ENCODE results near the gene IQCM. TPM values are rescaled to one million over a fixed set of nuclear protein-coding genes. Genes with fewer than 3 reads are reported as not detected.

Gene IQCM
- total and polyA plus RNA-seq, 2 donors (not counting 3 experiments of a cell fraction or from before 2014, with no cell fraction given) = not detected

GRCh38 chr4:149718500-149718899 lies 97.1 kb downstream of the IQCM start:
- dilution Hi-C loops (cut with MboI; ENCODE audit: extremely low pct_ligation_motif_present, low sequenced_read_pairs) = no loop called here
- H3K9me1 ChIP-seq (replicated peaks; ENCODE audit: control insufficient read depth, extremely low read depth, insufficient read depth, low read length) = no peaks in the 10 kb centered on the region

More at GRCh38 chr4:149718500-149718899, 97.1 kb downstream of the IQCM start:
- H4K20me1 ChIP-seq (replicated peaks; ENCODE audit: control insufficient read depth, extremely low read depth, insufficient read depth, low read length) = no peaks in the 10 kb centered on the region
- H3K9me3 ChIP-seq (replicated peaks; ENCODE audit: control insufficient read depth, insufficient read depth, low read length) = no peaks in the 10 kb centered on the region
- ChIA-PET POLR2A (no interaction called here), CTCF (no interaction called here)
- no peak overlapping the region for H3K27ac ChIP-seq (ENCODE audit: insufficient read depth, low read depth, low read length)
- BruUV-seq (replicated peaks) = no TSS peak
- H3K27me3 ChIP-seq (ENCODE audit: control insufficient read depth in 2 of 2, insufficient read depth in 2 of 2, low read length in 2 of 2) = no peaks in the 10 kb centered on the region
- FAIRE-seq (no peak), DNase-seq (ENCODE audit: low read depth, low spot score) (no peak)
- H3K4me1 ChIP-seq (ENCODE audit: control insufficient read depth, extremely low read depth, insufficient read depth, low read length) = no peaks in the 10 kb centered on the region
- TF ChIP-seq, protein P1, sequence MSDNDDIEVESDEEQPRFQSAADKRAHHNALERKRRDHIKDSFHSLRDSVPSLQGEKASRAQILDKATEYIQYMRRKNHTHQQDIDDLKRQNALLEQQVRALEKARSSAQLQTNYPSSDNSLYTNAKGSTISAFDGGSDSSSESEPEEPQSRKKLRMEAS (IDR thresholded peaks at IDR 0.05; ENCODE audit: insufficient read depth, insufficient read length) = no peak
- TF ChIP-seq MYC (IDR thresholded peaks at IDR 0.05; ENCODE audit: low read depth, low read length) = no peak
- no peak for TF ChIP-seq CTCF (IDR thresholded peaks at IDR 0.05; ENCODE audit: extremely low read depth in 1 of 2, insufficient read depth in 1 of 2, low read depth in 1 of 2, low read length in 2 of 2)
- TF ChIP-seq POLR2AphosphoS5 (IDR thresholded peaks at IDR 0.05; ENCODE audit: insufficient read depth, low read depth, low read length) = no peak
- TF ChIP-seq POLR2A (IDR thresholded peaks at IDR 0.05; ENCODE audit: low read depth, low read length) = no peak
- TF ChIP-seq EZH2 (IDR thresholded peaks at IDR 0.05; ENCODE audit: borderline replicate concordance, low read depth, low read length, severe bottlenecking) = no peak
- no peak for TF ChIP-seq JUN (IDR thresholded peaks at IDR 0.05; ENCODE audit: borderline replicate concordance, insufficient read depth, insufficient read length, low read depth)
- no peak for TF ChIP-seq FOS (IDR thresholded peaks at IDR 0.05; ENCODE audit: borderline replicate concordance, insufficient read depth, low read length)
- no peak for TF ChIP-seq GATA2 (IDR thresholded peaks at IDR 0.05; ENCODE audit: insufficient read depth, insufficient read length, low read depth, low read length)
- no peaks in the 10 kb centered on the region for H3K79me2 ChIP-seq (ENCODE audit: control insufficient read depth, insufficient read depth, low read length)
- no peak overlapping the region for H2AFZ ChIP-seq (ENCODE audit: low read depth, low read length)
- H3K4me3 ChIP-seq (replicated peaks in 1 of 3; ENCODE audit: insufficient read depth in 1 of 3, low read depth in 1 of 3, low read length in 3 of 3) = no peak overlapping the region
- no peaks in the 10 kb centered on the region for H3K36me3 ChIP-seq (ENCODE audit: control insufficient read depth in 2 of 2, extremely low read depth in 1 of 2, insufficient read depth in 2 of 2, low read length in 2 of 2)
- no peak overlapping the region for H3K4me2 ChIP-seq (ENCODE audit: insufficient read depth, low read length)
- no peak overlapping the region for H3K9ac ChIP-seq (replicated peaks; ENCODE audit: extremely low read depth, insufficient read depth, low read length)
- intact Hi-C loops (cut with micrococcal nuclease) = no loop called here
